ENCODE data around the gene MED13L.

Gene MED13L

GRCh38 chr12:115936997-115937916 is 340.2 kb downstream of the MED13L start:
- Mint-ChIP-seq H3K4me1 (ENCODE audit: low read depth) (no peaks in the 10 kb centered on the region), H3K27me3 (ENCODE audit: low read depth) (peaks cover 25% of the 10 kb centered on the region), H3K36me3 (ENCODE audit: low read depth) (no peaks in the 10 kb centered on the region), H3K9me3 (peaks cover 13% of the 10 kb centered on the region), H3K27ac (no peak overlapping the region), H3K4me3 (no peak overlapping the region)
- no peak for DNase-seq (ENCODE audit: low spot score)

- peaks cover 29% of the 10 kb centered on the region for H3K27me3 Mint-ChIP-seq (ENCODE audit: low read depth)
- H3K4me1 Mint-ChIP-seq (ENCODE audit: low read depth) = no peaks in the 10 kb centered on the region
- H3K9me3 Mint-ChIP-seq = peaks cover 10% of the 10 kb centered on the region
- H3K4me3 Mint-ChIP-seq = no peak overlapping the region
- DNase-seq (ENCODE audit: low spot score) = no peak
- no peaks in the 10 kb centered on the region for H3K36me3 Mint-ChIP-seq (ENCODE audit: low read depth)
- no peak overlapping the region for H3K27ac Mint-ChIP-seq
These were observed 342.6 kb downstream of the MED13L start for GRCh38 chr12:115934877-115935276.

DNA sequence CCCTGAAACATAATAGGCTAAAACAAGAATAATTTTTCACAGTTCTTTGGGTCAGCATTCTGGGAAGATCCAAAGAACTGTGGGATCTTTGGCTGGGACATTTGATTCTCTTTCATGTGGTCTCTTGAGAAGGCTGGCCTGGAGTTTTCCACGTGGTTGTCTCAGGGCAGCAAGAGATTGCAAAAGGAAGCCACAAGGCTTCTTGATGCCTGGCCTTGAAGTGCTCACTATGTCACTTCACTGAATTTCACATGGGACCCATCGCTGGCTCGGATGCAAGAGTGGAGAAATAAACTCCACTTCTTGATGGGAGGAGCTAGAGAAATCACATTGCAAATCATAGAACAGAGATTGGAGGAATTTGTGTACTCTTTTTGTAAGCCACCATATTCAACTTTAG is 343.4 kb downstream of the MED13L start:
- H3K27me3 Mint-ChIP-seq (ENCODE audit: low read depth) = peaks cover 26% of the 10 kb centered on the region
- no peaks in the 10 kb centered on the region for H3K36me3 Mint-ChIP-seq (ENCODE audit: low read depth)
- no peak for DNase-seq (ENCODE audit: low spot score)
- no peak overlapping the region for H3K4me3 Mint-ChIP-seq
- H3K4me1 Mint-ChIP-seq (ENCODE audit: low read depth) = no peaks in the 10 kb centered on the region
- H3K9me3 Mint-ChIP-seq = peaks cover 6% of the 10 kb centered on the region
- H3K27ac Mint-ChIP-seq = no peak overlapping the region

DNA sequence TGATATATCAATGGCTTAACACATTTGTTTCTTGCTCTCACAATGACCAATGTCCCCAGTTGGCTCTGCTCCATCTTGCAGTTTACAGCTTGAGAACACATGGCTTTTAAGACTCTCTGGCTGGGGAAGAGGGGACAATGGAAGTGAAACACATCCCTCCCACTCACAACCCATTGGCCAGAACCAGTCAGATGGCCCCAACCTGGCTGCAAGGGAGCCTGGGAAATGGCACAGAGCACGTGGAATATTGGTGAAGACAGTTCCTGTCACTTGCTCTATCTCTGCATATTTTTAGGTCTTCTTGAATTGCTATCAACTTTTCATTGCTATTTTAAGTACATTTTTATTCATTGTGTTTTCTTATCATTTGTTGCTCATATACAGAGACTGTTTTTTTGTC is 345.4 kb downstream of the MED13L start:
- Mint-ChIP-seq H3K36me3 (ENCODE audit: low read depth) (no peaks in the 10 kb centered on the region), H3K4me3 (no peak overlapping the region), H3K4me1 (ENCODE audit: low read depth) (no peaks in the 10 kb centered on the region), H3K9me3 (no peaks in the 10 kb centered on the region), H3K27me3 (ENCODE audit: low read depth) (peaks cover 9% of the 10 kb centered on the region), H3K27ac (no peak overlapping the region)
- DNase-seq (ENCODE audit: low spot score) = no peak

- no peak for DNase-seq (ENCODE audit: low spot score)
- no peak overlapping the region for H3K27ac Mint-ChIP-seq
- H3K9me3 Mint-ChIP-seq = no peaks in the 10 kb centered on the region
- H3K4me1 Mint-ChIP-seq (ENCODE audit: low read depth) = no peaks in the 10 kb centered on the region
- peaks cover 4% of the 10 kb centered on the region for H3K27me3 Mint-ChIP-seq (ENCODE audit: low read depth)
- H3K4me3 Mint-ChIP-seq = no peak overlapping the region
- no peaks in the 10 kb centered on the region for H3K36me3 Mint-ChIP-seq (ENCODE audit: low read depth)
These were observed 347.2 kb downstream of the MED13L start for GRCh38 chr12:115930336-115930735.

GRCh38 chr12:115926037-115926670 is 351.3 kb downstream of the MED13L start:
- H3K27ac Mint-ChIP-seq = no peak overlapping the region
- peaks cover 4% of the 10 kb centered on the region for H3K27me3 Mint-ChIP-seq (ENCODE audit: low read depth)
- H3K4me3 Mint-ChIP-seq = no peak overlapping the region
- H3K36me3 Mint-ChIP-seq (ENCODE audit: low read depth) = no peaks in the 10 kb centered on the region
- DNase-seq (ENCODE audit: low spot score) = no peak
- H3K9me3 Mint-ChIP-seq = no peaks in the 10 kb centered on the region
- H3K4me1 Mint-ChIP-seq (ENCODE audit: low read depth) = no peaks in the 10 kb centered on the region

- H3K4me3 Mint-ChIP-seq = no peak overlapping the region
- peaks cover 6% of the 10 kb centered on the region for H3K27me3 Mint-ChIP-seq (ENCODE audit: low read depth)
- H3K9me3 Mint-ChIP-seq = no peaks in the 10 kb centered on the region
- no peaks in the 10 kb centered on the region for H3K36me3 Mint-ChIP-seq (ENCODE audit: low read depth)
- no peak overlapping the region for H3K27ac Mint-ChIP-seq
- H3K4me1 Mint-ChIP-seq (ENCODE audit: low read depth) = no peaks in the 10 kb centered on the region
- no peak for DNase-seq (ENCODE audit: low spot score)
These were observed 353.6 kb downstream of the MED13L start for GRCh38 chr12:115923851-115924250.

DNA sequence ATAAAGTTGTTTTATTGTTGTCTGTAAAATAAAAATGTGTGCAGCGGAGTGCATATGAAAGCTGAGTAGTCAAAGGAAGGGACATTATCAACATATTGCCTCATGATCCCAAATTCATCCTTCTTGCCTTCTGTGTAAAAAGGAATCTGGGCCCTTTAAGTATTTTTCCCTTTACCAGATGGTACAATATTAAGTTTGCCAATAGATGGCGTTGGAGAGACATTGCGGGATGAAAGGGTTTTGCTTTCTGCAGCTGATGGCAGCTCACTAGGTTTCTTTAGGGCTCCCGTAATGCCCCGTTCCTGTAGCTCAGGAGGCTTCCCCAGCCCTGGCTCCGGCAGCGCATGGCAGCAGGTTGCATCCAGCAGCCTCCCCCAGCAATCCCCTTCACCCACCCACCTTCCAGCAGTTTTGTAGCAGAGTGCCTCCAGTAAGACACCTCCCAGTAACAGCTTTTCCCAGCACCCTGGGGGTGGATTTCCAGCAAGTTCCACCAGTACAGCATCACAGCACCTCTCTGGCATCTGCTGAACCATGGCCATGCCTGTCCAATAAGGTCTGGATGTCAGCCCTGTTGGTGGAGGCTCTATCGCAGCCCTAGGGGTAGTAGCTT is 354.4 kb downstream of the MED13L start:
- H3K36me3 Mint-ChIP-seq (ENCODE audit: low read depth) = no peaks in the 10 kb centered on the region

DNA sequence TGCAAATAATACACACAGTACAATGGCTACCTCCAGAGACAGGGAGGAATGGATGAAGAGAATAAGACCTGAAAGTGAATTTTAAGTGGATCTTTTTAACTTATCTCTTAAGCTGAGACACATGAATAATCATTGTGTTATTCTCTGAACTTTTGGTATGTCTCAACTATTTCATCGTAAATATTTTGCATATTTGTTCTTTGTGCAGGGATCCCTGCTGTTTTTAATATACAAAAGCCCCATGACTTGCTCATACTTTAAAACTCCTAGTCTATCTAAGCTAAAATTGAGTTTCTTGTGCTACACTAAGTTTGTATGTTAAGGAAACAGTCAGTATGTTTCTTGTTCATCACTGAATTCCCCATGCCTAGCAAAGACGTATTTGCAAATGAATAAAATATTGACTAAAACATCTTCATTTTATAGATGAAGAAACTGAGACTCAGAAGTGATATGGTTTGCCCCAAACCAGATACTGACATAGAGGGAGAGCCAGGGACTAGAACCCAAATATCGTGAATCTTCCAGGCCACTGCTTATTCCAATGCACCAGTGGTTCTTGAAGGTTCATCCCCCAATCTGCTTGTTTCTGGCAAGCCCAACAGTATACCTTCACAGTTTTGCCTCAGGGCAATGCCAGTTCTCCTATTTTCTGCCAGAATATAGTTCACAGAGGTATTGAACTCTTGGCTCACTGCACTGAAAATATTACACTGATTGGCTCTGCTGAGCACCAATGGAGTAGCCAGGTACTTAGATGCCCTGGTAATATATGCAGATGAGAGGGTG is 356.9 kb downstream of the MED13L start:
- Mint-ChIP-seq H3K27ac (no peak overlapping the region), H3K27me3 (ENCODE audit: low read depth) (peaks cover 20% of the 10 kb centered on the region), H3K4me3 (no peak overlapping the region), H3K36me3 (ENCODE audit: low read depth) (no peaks in the 10 kb centered on the region), H3K4me1 (ENCODE audit: low read depth) (peaks cover 1% of the 10 kb centered on the region), H3K9me3 (no peaks in the 10 kb centered on the region)
- DNase-seq (ENCODE audit: low spot score) = no peak

More for the DNA sequence above, 354.4 kb downstream of the MED13L start:
- peaks cover 6% of the 10 kb centered on the region for H3K27me3 Mint-ChIP-seq (ENCODE audit: low read depth)
- no peak overlapping the region for H3K4me3 Mint-ChIP-seq
- no peaks in the 10 kb centered on the region for H3K4me1 Mint-ChIP-seq (ENCODE audit: low read depth)
- no peaks in the 10 kb centered on the region for H3K9me3 Mint-ChIP-seq
- DNase-seq (ENCODE audit: low spot score) = no peak
- no peak overlapping the region for H3K27ac Mint-ChIP-seq

DNA sequence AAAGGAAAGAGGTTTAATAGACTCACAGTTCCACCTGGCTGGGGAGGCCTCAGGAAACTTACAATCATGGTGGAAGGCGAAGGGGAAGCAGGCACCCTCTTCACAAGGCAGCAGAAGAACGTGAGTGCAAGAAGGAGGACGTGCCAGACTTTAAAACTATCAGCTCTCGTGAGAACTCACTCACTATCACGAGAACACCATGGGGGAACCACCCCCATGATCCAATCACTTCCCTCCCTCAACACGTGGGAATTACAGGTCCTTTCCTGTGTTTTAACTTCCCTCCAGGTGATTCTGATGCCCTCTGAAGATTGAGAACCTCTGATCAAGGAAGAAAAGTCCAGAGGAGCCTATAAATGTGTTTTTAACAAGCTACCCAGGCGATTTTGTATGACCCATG is 358.7 kb downstream of the MED13L start:
- Mint-ChIP-seq H3K36me3 (ENCODE audit: low read depth) (no peaks in the 10 kb centered on the region), H3K27me3 (ENCODE audit: low read depth) (peaks cover 16% of the 10 kb centered on the region), H3K9me3 (no peaks in the 10 kb centered on the region), H3K27ac (no peak overlapping the region), H3K4me1 (ENCODE audit: low read depth) (peaks cover 1% of the 10 kb centered on the region), H3K4me3 (no peak overlapping the region)
- DNase-seq (ENCODE audit: low spot score) = no peak

DNA sequence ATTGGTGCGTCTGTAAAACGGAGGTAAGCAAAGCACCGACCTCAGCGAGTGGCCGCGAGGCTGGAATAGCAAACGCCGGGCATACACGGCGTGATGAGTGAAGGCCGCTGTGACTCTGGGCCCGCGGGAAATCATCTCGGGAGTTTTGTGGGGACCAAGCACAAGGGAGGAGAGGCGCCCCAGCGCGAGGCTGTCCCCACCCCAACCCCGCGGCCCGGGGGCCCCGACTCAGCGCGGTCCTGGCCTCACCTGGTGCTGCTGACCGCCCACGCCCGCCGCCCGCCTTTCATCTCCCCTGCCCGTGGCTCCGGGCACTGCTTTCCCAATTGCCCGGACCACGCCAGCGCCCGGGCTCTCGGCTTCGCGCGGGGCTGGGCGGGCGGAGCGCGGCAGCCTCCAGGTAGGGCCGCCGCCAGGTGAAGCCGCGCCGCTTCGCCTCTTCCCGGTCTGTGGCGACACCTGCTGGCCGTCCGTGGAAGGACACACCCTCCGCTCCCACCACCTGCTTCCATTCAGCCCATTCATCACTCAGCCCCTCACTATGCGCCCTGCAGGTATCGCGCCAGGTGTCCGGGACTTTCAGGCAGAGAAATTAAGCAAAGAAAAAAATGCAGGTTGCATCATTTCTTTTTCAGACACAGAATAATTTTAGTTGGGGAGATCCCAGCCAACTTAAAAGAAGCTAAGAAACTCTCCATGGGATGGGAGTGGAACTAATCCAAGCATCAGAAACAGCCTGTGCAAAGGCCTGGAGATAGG is 360.4 kb downstream of the MED13L start:
- Mint-ChIP-seq H3K27ac (no peak overlapping the region), H3K4me3 (no peak overlapping the region), H3K4me1 (ENCODE audit: low read depth) (peaks cover 1% of the 10 kb centered on the region), H3K9me3 (no peaks in the 10 kb centered on the region), H3K27me3 (ENCODE audit: low read depth) (peaks cover 16% of the 10 kb centered on the region), H3K36me3 (ENCODE audit: low read depth) (no peaks in the 10 kb centered on the region)
- peak; percentile 29 for DNase-seq (ENCODE audit: low spot score)

DNA sequence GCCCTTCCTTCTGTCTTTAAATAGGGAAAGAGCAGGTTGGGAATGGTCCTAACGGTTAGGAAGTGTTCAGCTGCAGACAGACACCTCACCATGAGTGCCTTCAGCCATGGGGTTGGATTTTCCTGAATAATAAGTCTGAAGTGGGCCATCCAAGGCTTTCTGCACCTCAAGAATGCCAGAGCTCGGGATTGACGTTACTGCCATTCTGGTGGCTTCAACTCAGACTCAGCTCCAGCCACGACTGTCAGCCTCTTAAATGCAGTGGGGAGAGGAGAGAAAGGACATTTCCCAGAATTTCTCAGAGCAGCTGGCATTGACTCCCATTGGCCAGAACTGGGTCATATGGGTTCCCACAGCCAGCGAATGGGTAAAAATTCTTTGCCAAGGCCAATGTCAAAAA is 363.4 kb downstream of the MED13L start:
- no peaks in the 10 kb centered on the region for H3K9me3 Mint-ChIP-seq
- peaks cover 1% of the 10 kb centered on the region for H3K4me1 Mint-ChIP-seq (ENCODE audit: low read depth)
- no peak overlapping the region for H3K27ac Mint-ChIP-seq
- peaks cover 16% of the 10 kb centered on the region for H3K27me3 Mint-ChIP-seq (ENCODE audit: low read depth)
- no peak for DNase-seq (ENCODE audit: low spot score)
- no peak overlapping the region for H3K4me3 Mint-ChIP-seq
- H3K36me3 Mint-ChIP-seq (ENCODE audit: low read depth) = no peaks in the 10 kb centered on the region

DNA sequence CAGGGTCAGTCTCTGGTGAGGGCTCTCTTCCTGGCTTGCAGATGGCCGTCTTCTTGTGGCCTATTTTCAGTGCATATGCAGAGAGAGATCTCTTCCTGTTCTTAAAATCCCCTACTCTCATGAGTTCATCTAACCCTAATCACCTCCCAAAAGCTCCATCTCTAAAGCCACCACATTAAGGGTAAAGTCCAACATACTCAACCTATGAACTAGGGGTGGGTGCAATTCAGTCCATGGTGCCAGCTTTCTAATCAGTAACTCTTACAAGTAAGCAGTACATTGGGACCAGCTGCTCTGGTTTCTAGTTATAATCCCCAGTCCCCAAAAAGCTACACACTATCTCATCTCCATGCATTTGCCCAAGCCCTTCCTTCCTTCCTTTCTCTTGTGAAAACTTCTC is 365.1 kb downstream of the MED13L start:
- Mint-ChIP-seq H3K4me1 (ENCODE audit: low read depth) (peaks cover 1% of the 10 kb centered on the region), H3K4me3 (no peak overlapping the region), H3K27ac (no peak overlapping the region), H3K9me3 (no peaks in the 10 kb centered on the region), H3K36me3 (ENCODE audit: low read depth) (no peaks in the 10 kb centered on the region), H3K27me3 (ENCODE audit: low read depth) (peaks cover 13% of the 10 kb centered on the region)
- no peak for DNase-seq (ENCODE audit: low spot score)
